ENCODE measurements around the gene RCC1. TPM values are rescaled to one million over a fixed set of nuclear protein-coding genes. Genes with fewer than 3 reads are reported as not detected.
"Not testable (repeated sequence)": the region's sequence is repeated elsewhere in the genome, so short reads cannot be mapped to it uniquely, and the experiment has no call there.

The RCC1 gene
- total and polyA plus RNA-seq, 7 experiments from 2014 or later, result 9.8 to 60.7 (median 13.6) TPM

GRCh38 chr1:28541414-28542015 lies 35.7 kb downstream of the RCC1 start:
- H3K4me1 ChIP-seq (ENCODE audit: control insufficient read depth in 2 of 2, insufficient read depth in 2 of 2, low read length in 2 of 2); H3K9me3 Mint-ChIP-seq; ATAC-seq; H3K36me3 ChIP-seq (ENCODE audit: control insufficient read depth in 2 of 3, insufficient read depth in 3 of 3, low read length in 3 of 3); H3K27ac Mint-ChIP-seq; H3K9me3 ChIP-seq (ENCODE audit: control insufficient read depth in 2 of 3, low read length in 3 of 3); H3K4me3 ChIP-seq (ENCODE audit: low read length); H3K27me3 ChIP-seq (ENCODE audit: control insufficient read depth in 2 of 2, insufficient read depth in 2 of 2, low read length in 2 of 2); CTCF ChIA-PET; H3K27me3 Mint-ChIP-seq; intact Hi-C loops (cut with micrococcal nuclease); H3K4me1 Mint-ChIP-seq; H3K4me3 Mint-ChIP-seq; DNase-seq; H3K36me3 Mint-ChIP-seq; H3K27ac ChIP-seq (ENCODE audit: low read depth, low read length): not testable (repeated sequence)
- POLR2A ChIA-PET, result interaction anchor here (0.6 to 0.8 kb wide), 2 partner anchors 185 to 302 kb away, joined by 3 to 5 read pairs; no protein-coding TSS in a partner anchor

DNA sequence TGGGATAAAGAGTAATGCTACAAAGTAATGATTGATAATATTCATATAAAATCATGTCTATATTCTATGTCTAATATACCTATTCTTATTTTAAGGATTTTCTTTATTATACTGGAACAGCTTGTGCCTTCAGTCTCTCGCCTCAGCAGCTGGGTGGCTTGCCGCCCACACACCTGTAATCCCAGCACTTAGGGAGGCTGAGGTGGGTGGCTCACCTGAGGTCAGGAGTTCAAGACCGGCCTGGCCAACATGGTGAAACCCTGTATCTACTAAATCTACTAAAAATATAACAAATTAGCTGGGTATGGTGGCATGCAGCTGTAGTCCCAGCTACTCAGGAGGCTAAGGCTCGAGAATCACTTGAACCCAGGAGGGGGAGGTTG lies 39.4 kb downstream of the RCC1 start:
- POLR2A ChIA-PET, result no interaction called here
- H3K9me3 Mint-ChIP-seq, result no peaks in the 10 kb centered on the region

GRCh38 chr1:28548318-28548717 lies 42.5 kb downstream of the RCC1 start:
- H3K36me3 ChIP-seq (ENCODE audit: control insufficient read depth in 2 of 3, insufficient read depth in 3 of 3, low read length in 3 of 3), result no peaks in the 10 kb centered on the region
- H3K27ac ChIP-seq (ENCODE audit: low read depth, low read length), result no peak overlapping the region
- POLR2A ChIA-PET, result interaction anchor here (6.9 kb wide), 1 partner anchor 32 kb away, joined by 109 read pairs; no protein-coding TSS in a partner anchor
- H3K4me1 ChIP-seq (ENCODE audit: control insufficient read depth in 2 of 2, insufficient read depth in 2 of 2, low read length in 2 of 2), result peaks cover 0 to 8% of the 10 kb centered on the region in 2 donors
- DNase-seq, result no peak
- H3K27ac Mint-ChIP-seq, result no peak overlapping the region
- CTCF ChIA-PET, result no interaction called here
- no peaks in the 10 kb centered on the region for H3K27me3 ChIP-seq (ENCODE audit: control insufficient read depth in 2 of 2, insufficient read depth in 2 of 2, low read length in 2 of 2)
- peaks cover 0 to 10% (median 6%) of the 10 kb centered on the region in 7 donors for H3K4me1 Mint-ChIP-seq
- H3K9me3 ChIP-seq (ENCODE audit: control insufficient read depth in 2 of 3, low read length in 3 of 3), result no peaks in the 10 kb centered on the region
- intact Hi-C loops (cut with micrococcal nuclease), result no loop called here
- no peaks in the 10 kb centered on the region for H3K27me3 Mint-ChIP-seq
- no peaks in the 10 kb centered on the region for H3K9me3 Mint-ChIP-seq
- H3K36me3 Mint-ChIP-seq, result peaks cover 0 to 1% (median 0%) of the 10 kb centered on the region in 5 donors
- H3K4me3 ChIP-seq (ENCODE audit: low read length), result no peak overlapping the region
- H3K4me3 Mint-ChIP-seq, result no peak overlapping the region
- no peak for ATAC-seq

More for the DNA sequence above, 39.4 kb downstream of the RCC1 start:
- Histone ChIP-seq H3K9me3 (ENCODE audit: control insufficient read depth in 2 of 3, low read length in 3 of 3) (no peaks in the 10 kb centered on the region), H3K4me1 (ENCODE audit: control insufficient read depth in 2 of 2, insufficient read depth in 2 of 2, low read length in 2 of 2) (no peaks in the 10 kb centered on the region), H3K4me3 (ENCODE audit: low read length) (no peak overlapping the region), H3K27me3 (ENCODE audit: control insufficient read depth in 2 of 2, insufficient read depth in 2 of 2, low read length in 2 of 2) (no peaks in the 10 kb centered on the region), H3K36me3 (ENCODE audit: control insufficient read depth in 2 of 3, insufficient read depth in 3 of 3, low read length in 3 of 3) (no peaks in the 10 kb centered on the region), H3K27ac (ENCODE audit: low read depth, low read length) (no peak overlapping the region)
- CTCF ChIA-PET, result interaction anchor here (0.6 kb wide), 1 partner anchor 192 kb away, joined by 4 read pairs; no protein-coding TSS in a partner anchor
- DNase-seq (no peak), ATAC-seq (no peak)
- H3K27ac Mint-ChIP-seq, result no peak overlapping the region
- no peaks in the 10 kb centered on the region for H3K27me3 Mint-ChIP-seq
- H3K36me3 Mint-ChIP-seq, result no peaks in the 10 kb centered on the region
- no peak overlapping the region for H3K4me3 Mint-ChIP-seq
- intact Hi-C loops (cut with micrococcal nuclease), result no loop called here
- H3K4me1 Mint-ChIP-seq, result no peaks in the 10 kb centered on the region

DNA sequence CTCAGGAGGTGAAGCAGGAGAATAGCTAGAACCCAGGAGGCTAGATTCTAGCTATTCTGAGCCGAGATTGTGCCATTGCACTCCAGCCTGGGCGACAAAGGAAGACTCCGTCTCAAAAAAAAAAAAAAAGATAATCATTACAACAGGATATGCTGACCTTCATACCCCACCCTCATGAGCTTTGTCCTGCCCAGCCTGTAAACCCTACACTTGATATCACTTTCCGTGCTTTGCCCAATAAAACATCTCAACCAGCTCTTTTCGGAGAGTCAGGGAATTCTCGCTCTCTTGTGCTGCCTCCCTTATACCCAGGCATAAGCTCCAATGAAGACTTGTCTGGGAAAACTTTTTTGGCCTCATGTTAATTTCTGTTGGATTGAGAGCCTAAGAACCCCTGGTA lies 45.5 kb downstream of the RCC1 start:
- ChIA-PET POLR2A (interaction anchor here (1.2 to 6.9 kb wide), 5 partner anchors 29 to 223 kb away, joined by 4 to 109 read pairs (median 8); partner anchors contain the start of genes MED18, RCC1 and TAF12), CTCF (interaction anchor here (0.5 to 1.3 kb wide), 2 partner anchors 30 to 641 kb away, joined by 3 to 5 read pairs; no protein-coding TSS in a partner anchor)
- ATAC-seq, result no peak
- peaks cover 0 to 15% of the 10 kb centered on the region in 2 donors for H3K4me1 ChIP-seq (ENCODE audit: control insufficient read depth in 2 of 2, insufficient read depth in 2 of 2, low read length in 2 of 2)
- Mint-ChIP-seq H3K9me3 (no peaks in the 10 kb centered on the region), H3K27ac (peak overlapping the region in 7 of 9 donors; percentile 56 to 98 (median 94)), H3K36me3 (peaks cover 3 to 9% (median 6%) of the 10 kb centered on the region in 5 donors), H3K4me1 (peaks cover 10 to 26% (median 19%) of the 10 kb centered on the region in 7 donors), H3K27me3 (no peaks in the 10 kb centered on the region), H3K4me3 (peak overlapping the region in 6 of 10 donors; percentile 12 to 99 (median 32))
- H3K36me3 ChIP-seq (ENCODE audit: control insufficient read depth in 2 of 3, insufficient read depth in 3 of 3, low read length in 3 of 3), result peaks cover 0 to 8% (median 0%) of the 10 kb centered on the region in 3 experiments
- DNase-seq, result no peak
- H3K27me3 ChIP-seq (ENCODE audit: control insufficient read depth in 2 of 2, insufficient read depth in 2 of 2, low read length in 2 of 2), result no peaks in the 10 kb centered on the region
- H3K9me3 ChIP-seq (ENCODE audit: control insufficient read depth in 2 of 3, low read length in 3 of 3), result no peaks in the 10 kb centered on the region
- no peak overlapping the region for H3K27ac ChIP-seq (ENCODE audit: low read depth, low read length)
- H3K4me3 ChIP-seq (ENCODE audit: low read length), result no peak overlapping the region
- intact Hi-C loops (cut with micrococcal nuclease), result loop anchor here (5.0 to 10.0 kb wide), 3 partner anchors 1209 to 1857 kb away; partner anchors contain the start of genes ARID1A (in 2 of the 2) and SYTL1 (in 1 of the 2)

GRCh38 chr1:28552758-28553663 lies 47.2 kb downstream of the RCC1 start, which contains the start of gene TRNAU1AP:
Gene TRNAU1AP, plus strand, starts transcription at chr1:28553085. Its CDS starts 26 bp downstream, at chr1:28553111.
- Mint-ChIP-seq H3K36me3 (peaks cover 3 to 14% (median 6%) of the 10 kb centered on the region in 5 donors), H3K4me3 (peak within 1 kb of the TSS; percentile 94 to 99 (median 98)), H3K9me3 (no peaks in the 10 kb centered on the region), H3K4me1 (peaks cover 10 to 26% (median 19%) of the 10 kb centered on the region in 7 donors), H3K27me3 (no peaks in the 10 kb centered on the region), H3K27ac (peak within 1 kb of the TSS; percentile 94 to 99 (median 98))
- POLR2A ChIA-PET, result interaction anchor here (0.6 to 6.9 kb wide), 14 partner anchors 11 to 319 kb away, joined by 3 to 109 read pairs (median 3); partner anchors contain the start of genes ATP5IF1, GMEB1, RCC1 and TAF12
- intact Hi-C loops (cut with micrococcal nuclease), result loop anchor here (1.0 to 10.0 kb wide), 20 partner anchors 28 to 1858 kb away; partner anchors contain the start of genes ARID1A (in 2 of the 2), EYA3 (in 1 of the 2), GMEB1 (in 1 of the 2) and MED18 (in 1 of the 2)
- Histone ChIP-seq H3K4me3 (ENCODE audit: low read length) (peak within 1 kb of the TSS; percentile 95), H3K36me3 (ENCODE audit: control insufficient read depth in 2 of 3, insufficient read depth in 3 of 3, low read length in 3 of 3) (peaks cover 0 to 17% (median 0%) of the 10 kb centered on the region in 3 experiments), H3K27ac (ENCODE audit: low read depth, low read length) (peak within 1 kb of the TSS; percentile 81), H3K9me3 (ENCODE audit: control insufficient read depth in 2 of 3, low read length in 3 of 3) (no peaks in the 10 kb centered on the region), H3K27me3 (ENCODE audit: control insufficient read depth in 2 of 2, insufficient read depth in 2 of 2, low read length in 2 of 2) (no peaks in the 10 kb centered on the region), H3K4me1 (ENCODE audit: control insufficient read depth in 2 of 2, insufficient read depth in 2 of 2, low read length in 2 of 2) (peaks cover 0 to 15% of the 10 kb centered on the region in 2 donors)
- ATAC-seq, result peak; percentile 98
- CTCF ChIA-PET, result interaction anchor here (0.6 to 1.0 kb wide), 2 partner anchors 35 to 323 kb away, joined by 3 read pairs; no protein-coding TSS in a partner anchor
- DNase-seq, result peak; percentile 92 to 98 (median 97)

DNA sequence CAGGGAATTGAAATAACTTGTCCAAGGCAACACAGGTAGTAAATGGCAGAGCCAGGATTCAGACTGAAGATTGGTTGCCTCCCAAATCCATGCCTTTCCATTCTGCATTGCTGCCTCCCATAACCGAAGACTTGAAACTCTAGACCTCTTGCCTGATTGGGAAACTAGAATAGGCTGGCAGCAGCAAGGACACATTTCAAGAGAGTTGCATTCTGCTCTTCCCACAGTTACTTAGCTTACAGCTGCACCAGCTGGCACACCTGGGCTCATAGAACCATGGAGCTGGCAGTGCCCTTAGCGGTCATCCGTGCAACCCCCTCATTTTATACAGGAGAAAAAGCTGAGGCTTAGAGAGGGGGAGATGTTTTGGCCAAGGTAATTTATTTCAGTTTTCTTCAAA lies 55.0 kb downstream of the RCC1 start:
- Histone ChIP-seq H3K9me3 (ENCODE audit: control insufficient read depth in 2 of 3, low read length in 3 of 3) (no peaks in the 10 kb centered on the region), H3K27me3 (ENCODE audit: control insufficient read depth in 2 of 2, insufficient read depth in 2 of 2, low read length in 2 of 2) (no peaks in the 10 kb centered on the region), H3K4me1 (ENCODE audit: control insufficient read depth in 2 of 2, insufficient read depth in 2 of 2, low read length in 2 of 2) (no peaks in the 10 kb centered on the region), H3K27ac (ENCODE audit: low read depth, low read length) (no peak overlapping the region), H3K4me3 (ENCODE audit: low read length) (no peak overlapping the region), H3K36me3 (ENCODE audit: control insufficient read depth in 2 of 3, insufficient read depth in 3 of 3, low read length in 3 of 3) (peaks cover 20 to 78% (median 25%) of the 10 kb centered on the region in 3 experiments)
- intact Hi-C loops (cut with micrococcal nuclease), result no loop called here
- peaks cover 0 to 25% (median 12%) of the 10 kb centered on the region in 5 donors for H3K36me3 Mint-ChIP-seq
- no peaks in the 10 kb centered on the region for H3K27me3 Mint-ChIP-seq
- no peak for ATAC-seq
- DNase-seq, result no peak
- peaks cover 0 to 2% (median 0%) of the 10 kb centered on the region in 7 donors for H3K4me1 Mint-ChIP-seq
- no peak overlapping the region for H3K4me3 Mint-ChIP-seq
- H3K27ac Mint-ChIP-seq, result no peak overlapping the region
- ChIA-PET CTCF (no interaction called here), POLR2A (interaction anchor here (0.7 to 4.0 kb wide), 3 partner anchors 8 to 19 kb away, joined by 3 to 34 read pairs (median 4); no protein-coding TSS in a partner anchor)
- H3K9me3 Mint-ChIP-seq, result no peaks in the 10 kb centered on the region

Measured in naive thymus-derived CD4-positive, alpha-beta T cell (primary cell).